GM10847 (cell line): ENCODE results near the gene HYDIN.

ENCODE experiments used
- POLR2A ChIP-seq: IDR thresholded peaks from 2 replicates; pipeline ENCODE4 v1.6.1; 2011; ENCODE audit not compliant: insufficient read length; ENCODE audit errors: extremely low read depth

Gene HYDIN

DNA sequence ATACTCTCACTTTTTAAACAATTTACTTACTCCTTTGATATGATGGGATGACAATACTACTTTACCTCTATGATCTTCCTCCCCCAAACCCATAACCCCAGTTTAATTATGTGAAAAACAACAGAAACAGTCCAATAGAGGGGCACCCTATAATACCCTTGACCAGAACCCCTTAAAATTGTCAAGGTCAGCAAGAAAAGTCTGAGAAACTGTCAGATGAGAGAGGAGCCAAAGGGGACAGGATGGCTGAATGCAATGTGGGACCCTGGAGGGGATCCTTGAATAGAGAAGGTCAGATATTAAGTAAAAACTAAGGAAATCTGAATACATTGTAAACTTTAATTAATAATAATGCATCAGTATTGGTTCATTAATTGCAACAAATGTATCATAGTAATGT is 15.8 kb upstream of the HYDIN start:
- no peak for TF ChIP-seq POLR2A

GRCh38 chr16:71244521-71244920 is 14.0 kb upstream of the HYDIN start:
- TF ChIP-seq POLR2A, result no peak

- TF ChIP-seq POLR2A, result no peak
Measured at GRCh38 chr16:71242601-71243000, 12.1 kb upstream of the HYDIN start.

- TF ChIP-seq POLR2A, result no peak
Measured at GRCh38 chr16:71242036-71242435, 11.5 kb upstream of the HYDIN start.

- TF ChIP-seq POLR2A, result no peak
Measured at GRCh38 chr16:71229344-71229743, 1.2 kb downstream of the HYDIN start.

DNA sequence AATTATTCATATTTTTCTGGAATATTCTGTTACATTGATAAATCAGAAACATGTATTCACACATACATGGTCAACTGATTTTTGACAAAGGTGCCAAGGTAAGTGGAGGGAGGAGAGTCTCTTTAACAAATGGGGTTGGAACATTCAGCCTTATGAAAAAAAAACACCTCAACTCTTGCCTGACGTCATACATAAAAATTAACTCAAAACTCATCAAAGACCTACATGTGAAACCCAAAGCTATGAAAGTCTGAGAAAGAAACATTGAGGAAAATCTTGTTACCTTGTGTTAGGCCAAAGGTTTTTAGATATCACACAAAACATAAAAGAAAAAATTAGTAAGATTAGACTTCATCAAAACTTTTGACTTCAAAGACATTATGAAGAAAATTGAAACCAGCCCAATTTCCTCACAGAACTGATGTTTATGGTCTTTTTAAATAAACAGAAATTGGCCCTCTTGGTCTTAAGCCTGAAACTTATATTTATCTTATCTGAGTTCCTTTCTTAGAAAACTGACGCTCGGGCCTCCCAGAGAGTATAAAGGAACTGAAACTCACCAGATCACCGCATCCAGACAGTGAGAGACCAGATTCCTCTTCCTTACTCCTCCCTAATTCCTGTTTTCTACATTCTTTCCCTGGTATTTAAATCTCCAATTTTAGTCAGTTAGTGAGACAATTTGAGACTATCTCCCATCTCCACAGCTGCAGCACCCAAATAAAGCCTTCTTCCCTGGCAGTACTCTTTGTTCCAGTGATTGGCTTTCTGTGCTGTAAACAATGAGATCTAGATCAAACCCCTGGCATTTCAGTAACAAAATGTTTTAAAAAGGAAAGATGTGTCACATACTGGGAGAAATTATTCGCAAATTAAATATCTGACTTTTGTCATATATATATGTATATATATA is 4.0 kb downstream of the HYDIN start:
- no peak for TF ChIP-seq POLR2A

- TF ChIP-seq POLR2A, result no peak
Measured at GRCh38 chr16:71225145-71225544, 5.4 kb downstream of the HYDIN start.

DNA sequence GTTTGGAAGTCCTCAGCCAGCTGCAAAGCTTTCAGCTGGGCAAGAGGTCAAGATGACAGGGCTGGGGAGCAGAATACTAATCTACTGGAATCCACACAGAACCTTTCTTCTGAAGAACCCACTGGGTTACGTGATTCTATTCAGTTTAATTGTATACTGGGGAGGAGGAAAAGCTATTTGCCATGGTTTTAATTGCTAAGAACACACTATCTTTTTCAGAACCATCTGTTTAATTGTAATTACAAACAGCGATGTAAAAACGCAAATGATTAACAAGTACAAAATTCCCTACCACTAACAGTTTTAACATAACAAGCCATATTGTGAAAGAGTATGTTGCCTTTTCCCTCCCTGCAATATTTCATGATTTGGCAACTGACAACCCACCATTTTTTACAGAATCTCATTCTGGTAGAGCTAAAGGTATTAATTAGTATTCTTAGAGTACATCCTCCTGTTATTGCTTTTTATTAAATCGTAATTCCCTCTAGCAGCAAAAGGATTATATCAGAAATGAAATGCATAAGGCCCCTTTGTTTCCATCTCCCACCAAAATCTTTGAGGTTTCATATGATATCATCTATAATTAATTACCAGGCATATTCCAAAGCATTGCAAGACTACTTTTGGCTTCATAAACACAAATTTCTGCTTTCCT is 12.1 kb downstream of the HYDIN start:
- no peak for TF ChIP-seq POLR2A

DNA sequence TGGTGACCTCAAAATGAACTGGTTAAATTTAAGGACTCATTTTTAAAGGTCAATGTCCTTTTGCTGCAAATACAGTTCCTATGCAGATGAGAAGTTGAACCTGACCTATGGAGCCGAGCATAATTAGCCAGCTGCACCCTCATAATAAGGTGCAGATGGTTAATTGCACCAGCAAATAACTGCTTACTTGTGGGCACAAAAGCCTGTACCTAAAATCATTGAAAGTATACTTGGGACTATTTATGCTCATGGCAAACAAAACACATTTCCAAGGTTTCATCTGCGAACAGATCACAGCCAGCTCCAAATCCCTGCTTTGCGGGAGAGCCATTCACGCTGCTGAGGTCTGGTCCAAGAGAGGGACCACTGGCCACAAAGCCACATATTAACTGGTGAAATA is 13.0 kb downstream of the HYDIN start:
- TF ChIP-seq POLR2A, result no peak

DNA sequence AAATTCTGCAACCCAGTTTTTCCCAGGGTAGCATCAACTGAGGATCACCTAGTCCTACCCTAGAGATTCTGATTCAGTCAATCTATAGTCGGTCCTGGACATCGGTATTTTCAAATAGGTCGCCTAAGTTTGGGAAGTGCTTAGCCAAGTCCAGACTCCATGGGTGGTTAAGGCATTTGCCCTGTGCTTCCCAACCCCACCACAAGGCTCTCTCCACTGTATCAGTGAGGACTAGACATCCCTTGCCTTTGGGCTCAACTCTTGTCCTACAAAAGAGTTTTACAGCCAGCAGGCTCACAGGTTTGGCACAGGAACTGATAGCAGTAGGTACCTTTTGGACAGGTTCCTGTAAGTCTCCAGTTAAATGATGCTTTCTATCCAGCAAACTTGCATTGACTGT is 13.8 kb downstream of the HYDIN start:
- TF ChIP-seq POLR2A, result no peak

DNA sequence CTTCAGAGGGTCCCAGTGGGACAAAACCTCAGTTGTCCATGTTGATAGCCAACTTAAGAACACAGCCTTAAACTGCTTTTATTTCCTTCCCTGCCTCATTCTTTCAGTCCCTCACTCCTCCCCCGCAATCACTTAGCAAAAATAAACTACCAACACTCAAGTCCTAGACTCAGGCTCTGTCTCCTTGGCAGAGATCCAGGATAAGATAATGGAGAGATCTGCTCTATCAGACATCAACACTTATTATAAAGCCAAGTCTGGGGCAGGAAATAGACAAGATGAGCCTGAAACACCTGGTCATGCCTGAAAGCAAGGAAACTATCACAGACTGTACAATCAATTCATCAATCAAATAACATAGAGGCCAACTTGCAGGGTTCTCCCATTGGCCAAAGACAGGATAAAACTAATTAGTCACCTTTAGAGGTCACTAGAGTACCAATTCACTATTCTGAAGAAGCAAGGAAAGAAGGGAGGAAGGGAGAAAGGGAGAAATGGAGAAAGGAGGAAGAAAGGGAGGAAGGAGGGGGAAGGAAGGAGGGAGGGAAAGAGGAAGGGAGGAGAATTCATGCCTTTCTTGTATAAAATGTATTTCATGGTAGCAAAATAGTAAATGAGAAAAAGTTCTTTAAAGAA is 15.7 kb downstream of the HYDIN start:
- no peak for TF ChIP-seq POLR2A

GRCh38 chr16:71205482-71206131 is 24.9 kb downstream of the HYDIN start:
- TF ChIP-seq POLR2A, result no peak

- TF ChIP-seq POLR2A, result no peak
Measured at GRCh38 chr16:71203631-71204030, 26.9 kb downstream of the HYDIN start.

DNA sequence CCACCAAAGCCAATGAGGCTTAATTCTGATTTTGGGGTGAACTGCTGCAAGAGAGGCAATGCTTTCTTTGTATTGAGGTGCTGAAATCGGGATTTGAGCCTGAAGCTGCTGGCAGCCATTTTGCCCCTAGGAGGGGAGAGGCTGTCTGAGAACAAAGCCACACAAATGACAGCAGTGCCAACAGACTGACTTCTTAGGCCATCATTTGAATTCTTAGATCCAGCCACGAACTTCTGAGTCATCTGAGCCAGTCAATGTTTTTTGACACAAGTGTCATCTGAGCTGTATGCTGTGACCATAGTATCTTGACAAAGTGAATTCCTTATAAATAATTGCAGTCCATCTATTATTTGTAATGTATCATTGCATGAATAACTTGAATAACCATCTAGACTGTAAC is 29.0 kb downstream of the HYDIN start:
- no peak for TF ChIP-seq POLR2A

GRCh38 chr16:71201054-71201453 is 29.5 kb downstream of the HYDIN start:
- no peak for TF ChIP-seq POLR2A
